Measurements from ENCODE around the gene ALAS1. TPM values are rescaled to one million over a fixed set of nuclear protein-coding genes. Genes with fewer than 3 reads are reported as not detected.
"Not testable (repeated sequence)": the region's sequence is repeated elsewhere in the genome, so short reads cannot be mapped to it uniquely, and the experiment has no call there.

ALAS1 gene
- 39.0 and 52.8 TPM in 2 replicates for total RNA-seq (2014; rRNA removed; shearing (Covaris generic))

DNA sequence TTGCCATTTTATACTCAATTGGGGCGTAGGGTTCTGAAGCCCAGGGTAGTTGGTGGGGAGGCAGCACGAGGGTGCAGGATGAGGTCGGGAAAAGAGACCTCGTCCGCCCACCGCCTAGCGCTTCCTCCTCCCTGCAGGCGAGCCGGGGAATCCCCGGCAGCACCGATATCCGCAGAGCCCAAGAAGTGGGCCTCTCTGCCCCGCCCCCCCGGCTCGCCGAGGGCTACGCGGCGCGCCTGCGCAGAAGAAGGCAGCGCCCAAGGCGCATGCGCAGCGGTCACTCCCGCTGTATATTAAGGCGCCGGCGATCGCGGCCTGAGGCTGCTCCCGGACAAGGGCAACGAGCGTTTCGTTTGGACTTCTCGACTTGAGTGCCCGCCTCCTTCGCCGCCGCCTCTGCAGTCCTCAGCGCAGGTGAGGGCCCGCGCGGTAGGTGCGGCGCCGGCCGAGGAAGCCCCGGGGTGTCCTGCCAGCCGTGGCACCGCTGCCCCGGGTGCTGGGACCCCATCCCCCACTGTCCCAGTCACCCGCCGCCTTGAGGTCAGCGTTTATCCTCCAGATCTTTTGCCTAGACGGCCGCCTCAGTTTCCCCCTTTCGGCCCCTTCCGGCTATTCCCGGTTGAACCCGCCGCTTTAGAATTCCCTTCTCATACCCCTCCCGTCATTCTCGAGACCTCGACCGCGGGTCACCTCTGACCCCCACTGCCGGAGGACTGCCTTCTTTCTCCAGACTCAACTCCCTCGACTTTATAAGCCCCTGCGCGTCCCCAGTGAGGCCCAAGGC is at the start of gene ALAS1:
Gene ALAS1 (plus strand): TSS at position 319 of the 784 bp plus-strand sequence. CDS start 1,082 bp downstream, outside the sequence.
- peak; percentile 81 for DNase-seq (ENCODE audit: low read depth)

DNA sequence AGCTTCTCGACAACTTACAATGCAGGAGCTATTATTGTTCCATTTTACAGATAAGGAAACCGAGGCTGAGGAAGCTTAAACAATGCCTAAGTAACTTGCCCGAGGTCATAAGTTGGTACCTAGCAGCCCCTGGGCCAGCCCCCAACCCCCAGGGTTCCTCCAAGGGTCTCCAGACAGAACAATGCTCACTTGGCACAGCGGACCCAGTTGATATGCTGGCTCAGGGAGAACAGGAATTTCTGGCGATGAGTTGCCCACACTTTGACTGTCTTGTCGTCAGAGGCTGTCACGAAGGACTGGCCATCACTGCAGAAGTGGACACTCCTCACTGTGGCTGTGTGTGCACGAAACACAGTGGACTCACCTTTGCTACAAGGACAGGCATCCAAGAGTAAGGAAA is 48.9 kb upstream of the ALAS1 start:
- DNase-seq (ENCODE audit: low read depth), result no peak

DNA sequence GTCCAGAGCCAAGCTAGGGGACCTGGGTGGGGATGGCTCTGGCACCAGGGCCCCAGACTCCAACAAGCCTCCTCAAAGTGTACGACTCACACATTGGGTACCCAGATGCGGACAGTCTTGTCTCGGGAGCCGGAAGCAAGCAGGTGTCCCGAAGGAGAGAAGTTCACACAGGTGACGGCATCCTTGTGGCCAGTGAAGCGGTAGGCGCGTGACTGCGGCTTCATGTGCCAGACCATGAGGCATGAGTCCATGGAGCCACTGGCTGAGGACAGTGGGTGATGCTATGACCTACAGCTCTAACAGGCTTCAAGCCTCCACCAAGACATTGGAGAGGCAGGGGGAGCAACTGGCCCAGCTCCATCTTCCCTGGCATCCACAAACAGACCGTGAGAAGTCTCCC is 48.2 kb upstream of the ALAS1 start:
- no peak for DNase-seq (ENCODE audit: low read depth)

DNA sequence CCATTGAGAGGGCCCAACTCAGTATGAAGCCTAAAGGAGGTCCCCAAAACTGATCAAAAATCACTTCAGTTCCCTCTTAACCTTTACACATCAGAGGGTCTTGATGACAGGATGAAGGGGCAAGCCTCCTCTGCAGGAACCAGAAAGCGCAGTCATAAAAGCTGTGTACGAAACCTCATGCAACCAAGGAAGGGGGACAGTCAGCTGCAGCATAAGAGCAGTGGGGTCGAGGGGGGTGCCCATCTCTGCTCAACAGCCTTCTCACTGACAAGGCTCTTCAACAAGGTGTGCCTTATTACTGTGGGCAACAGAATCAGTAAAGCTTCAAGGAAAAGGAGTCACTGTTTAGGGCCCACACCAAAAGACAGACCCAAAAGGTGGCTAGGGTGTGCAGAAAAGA is 47.6 kb upstream of the ALAS1 start:
- no peak for DNase-seq (ENCODE audit: low read depth)

DNA sequence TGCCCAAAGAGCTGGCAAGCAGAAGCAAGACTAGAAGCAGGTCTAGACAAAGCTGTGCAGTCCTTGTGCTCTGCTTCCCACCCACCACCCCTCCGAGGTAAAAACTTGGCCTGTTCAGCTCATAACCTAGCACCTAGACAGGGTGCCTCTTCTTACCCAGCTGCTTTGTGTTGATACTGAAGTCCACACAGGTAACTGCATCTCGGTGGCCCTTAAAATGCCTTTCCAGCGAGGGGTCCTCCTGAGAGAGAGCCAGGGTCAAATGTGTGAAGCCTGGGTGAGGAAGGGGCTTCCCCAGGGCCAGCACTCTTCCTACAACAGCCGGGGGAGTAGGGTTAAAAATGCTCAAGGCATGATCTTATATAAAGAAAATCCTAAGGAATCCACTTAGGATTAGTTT is 47.1 kb upstream of the ALAS1 start:
- DNase-seq (ENCODE audit: low read depth), result no peak

DNA sequence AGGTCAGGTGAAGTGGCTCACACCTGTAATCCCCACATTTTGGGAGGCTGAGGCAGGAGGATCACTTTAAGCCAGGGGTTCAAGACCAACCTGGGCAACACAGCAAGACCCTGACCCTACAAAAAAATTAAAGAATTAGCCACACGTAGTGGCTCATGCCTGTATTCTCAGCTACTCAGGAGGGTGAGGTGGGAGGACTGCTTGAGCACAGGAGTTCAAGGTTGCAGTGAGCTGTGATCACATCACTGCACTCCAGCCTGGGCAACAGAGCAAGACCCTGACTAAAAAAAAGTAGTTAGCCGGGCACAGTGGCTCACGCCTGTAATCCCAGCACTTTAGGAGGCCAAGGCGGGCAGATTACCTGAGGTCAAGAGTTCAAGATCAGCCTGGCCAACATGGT is 46.0 kb upstream of the ALAS1 start:
- DNase-seq (ENCODE audit: low read depth), result not testable (repeated sequence)

DNA sequence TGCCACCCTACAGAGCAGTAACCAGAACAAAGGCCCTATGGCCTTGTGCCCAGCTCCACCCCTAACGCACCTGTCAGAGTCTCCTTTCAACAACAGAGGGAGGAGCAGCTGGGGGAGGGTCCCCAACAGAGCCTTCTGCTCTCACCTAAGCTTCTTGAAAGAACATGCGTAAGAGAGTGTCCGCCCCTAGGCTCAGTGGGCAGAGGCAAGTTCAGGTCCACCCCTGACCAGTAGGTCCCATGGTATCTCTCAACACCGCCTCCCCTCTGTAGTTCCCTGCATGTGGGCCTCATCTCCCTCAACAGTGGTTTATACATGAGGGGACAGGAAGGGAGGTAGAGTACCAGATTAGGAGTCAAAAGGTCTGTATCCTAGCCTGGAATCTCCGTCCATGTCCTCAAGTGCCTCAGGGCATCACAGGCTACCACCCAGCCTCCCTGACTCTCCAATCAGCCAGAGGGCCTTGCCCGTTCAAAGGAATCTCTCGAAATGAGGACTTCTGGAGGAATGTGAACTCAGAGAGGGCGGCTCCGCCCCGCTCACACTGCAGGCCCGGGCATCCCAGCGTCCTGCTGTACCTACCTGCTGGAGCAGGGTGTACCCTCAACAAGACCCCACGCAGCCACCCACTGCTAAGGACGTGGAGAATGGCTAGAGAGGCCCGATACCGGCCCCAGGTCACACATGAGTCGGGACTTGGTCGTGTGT is 44.4 kb upstream of the ALAS1 start:
- DNase-seq (ENCODE audit: low read depth), result peak; percentile 60

DNA sequence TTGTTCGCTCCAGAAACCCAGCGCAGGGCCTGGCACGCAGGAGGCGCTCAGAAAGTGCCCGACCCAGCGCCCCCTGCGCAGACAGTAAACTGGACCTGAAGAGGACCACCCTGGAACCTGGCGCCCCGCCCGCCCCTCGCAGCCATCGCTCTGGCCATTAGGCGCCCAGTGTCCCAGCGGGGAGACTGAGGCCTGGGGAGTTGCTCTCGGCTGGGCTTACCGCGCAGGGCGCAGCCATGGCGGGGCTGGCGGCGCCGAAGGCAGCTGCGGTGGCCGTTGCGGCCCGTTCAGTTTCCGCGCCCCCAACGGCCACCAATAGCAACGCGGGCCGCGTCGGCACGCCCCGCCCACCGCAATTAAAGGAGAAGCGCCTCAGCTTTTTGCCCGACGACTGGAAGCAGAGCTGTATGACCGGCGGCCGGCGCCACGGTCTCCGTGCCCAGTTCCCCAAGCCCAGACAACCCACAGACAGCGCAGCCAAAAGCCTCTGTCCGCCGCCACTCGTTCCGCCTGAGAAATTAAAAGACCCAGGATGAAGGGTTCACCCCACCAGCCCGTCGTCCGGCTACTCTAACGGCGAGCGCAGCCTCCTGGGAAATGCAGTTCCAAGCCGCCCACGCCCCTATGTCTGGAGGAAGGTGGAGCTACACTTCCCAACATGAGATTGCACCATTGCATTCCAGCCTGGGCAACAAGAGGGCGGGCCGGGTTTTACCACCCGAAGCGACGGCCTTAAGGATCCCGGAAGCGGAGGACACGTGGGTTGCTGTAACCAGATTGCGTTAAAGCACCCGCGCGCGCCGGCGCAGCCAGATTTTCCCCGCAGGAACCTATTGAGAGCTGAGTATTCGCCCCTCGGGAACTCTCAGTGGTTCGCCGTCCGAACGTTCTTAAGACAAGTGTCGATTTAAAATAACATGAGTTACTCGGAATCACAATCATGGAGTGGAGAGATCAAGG is 43.5 kb upstream of the ALAS1 start, which contains the start of gene POC1A:
Gene POC1A (minus strand): TSS at position 289 of the 960 bp plus-strand sequence. CDS start 51 bp downstream, at position 238.
- peak; percentile 92 for DNase-seq (ENCODE audit: low read depth)

DNA sequence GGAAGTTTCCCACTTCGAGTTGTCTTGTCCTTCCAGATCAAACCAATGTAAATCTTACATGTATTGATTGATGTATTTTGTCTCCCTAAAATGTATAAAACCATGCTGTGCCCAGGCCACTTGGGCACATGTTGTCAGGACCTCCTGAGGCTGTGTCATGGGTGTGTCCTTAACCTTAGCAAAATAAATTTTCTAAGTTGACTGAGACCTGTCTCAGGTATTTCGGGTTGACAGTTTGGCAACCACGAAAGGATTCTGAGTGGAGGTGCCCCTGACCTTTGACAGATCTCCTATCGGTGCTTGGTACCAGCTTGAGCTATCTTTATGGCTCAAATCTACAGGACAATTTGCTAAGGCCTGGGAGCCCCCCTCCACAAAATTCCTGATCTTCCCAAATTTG is 42.0 kb upstream of the ALAS1 start:
- no peak for DNase-seq (ENCODE audit: low read depth)

DNA sequence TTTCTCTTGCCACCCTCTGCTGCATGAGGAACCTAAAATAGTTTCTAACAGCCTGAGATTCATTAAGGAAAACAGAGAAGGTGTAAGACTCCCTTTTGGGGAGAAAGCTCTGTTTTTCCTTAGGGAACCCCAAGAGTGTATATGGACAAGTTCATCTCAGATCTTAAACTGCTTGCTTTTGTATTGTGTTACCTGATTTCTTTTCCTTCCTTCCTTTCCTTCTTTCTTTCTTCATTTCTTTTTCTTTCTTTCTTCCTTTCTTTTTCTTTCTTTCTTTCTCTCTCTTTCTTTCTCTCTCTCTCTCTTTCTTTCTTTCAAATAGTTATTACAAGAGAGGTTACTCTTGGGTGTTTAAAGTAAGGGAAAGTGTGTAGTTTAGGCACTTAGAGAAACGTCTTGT is 38.5 kb upstream of the ALAS1 start:
- no peak for DNase-seq (ENCODE audit: low read depth)

DNA sequence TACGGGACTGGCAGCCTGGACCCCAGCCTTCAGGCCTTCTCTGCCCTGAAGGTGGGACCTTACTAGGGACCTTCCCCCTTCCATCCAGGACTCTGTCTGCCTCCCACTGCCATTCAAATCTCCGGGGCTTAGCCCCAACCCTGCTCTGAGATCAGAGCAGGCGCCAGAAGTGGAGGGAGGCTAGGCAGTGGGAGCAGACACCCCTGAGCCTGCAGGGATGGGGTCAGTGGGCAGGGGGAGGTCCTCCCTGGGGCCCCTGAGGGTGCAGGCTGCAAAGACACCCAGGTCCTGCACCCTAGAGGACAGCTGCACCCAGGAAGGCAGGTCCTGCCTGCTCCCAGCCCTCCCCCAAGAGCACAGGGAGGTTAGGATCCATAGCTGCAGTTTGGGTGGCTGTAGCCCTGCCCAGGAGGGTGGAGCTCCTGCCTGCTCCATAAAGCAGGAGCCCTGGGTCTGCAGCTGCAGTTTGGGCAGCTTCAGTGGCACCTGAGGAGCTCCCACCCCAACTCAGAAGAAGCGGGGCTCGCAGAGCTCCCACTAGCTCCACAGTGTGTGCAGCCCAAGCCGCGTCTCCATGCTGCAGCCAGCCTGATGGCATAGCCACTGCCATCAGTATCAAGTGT is 35.6 kb upstream of the ALAS1 start:
- no peak for DNase-seq (ENCODE audit: low read depth)

DNA sequence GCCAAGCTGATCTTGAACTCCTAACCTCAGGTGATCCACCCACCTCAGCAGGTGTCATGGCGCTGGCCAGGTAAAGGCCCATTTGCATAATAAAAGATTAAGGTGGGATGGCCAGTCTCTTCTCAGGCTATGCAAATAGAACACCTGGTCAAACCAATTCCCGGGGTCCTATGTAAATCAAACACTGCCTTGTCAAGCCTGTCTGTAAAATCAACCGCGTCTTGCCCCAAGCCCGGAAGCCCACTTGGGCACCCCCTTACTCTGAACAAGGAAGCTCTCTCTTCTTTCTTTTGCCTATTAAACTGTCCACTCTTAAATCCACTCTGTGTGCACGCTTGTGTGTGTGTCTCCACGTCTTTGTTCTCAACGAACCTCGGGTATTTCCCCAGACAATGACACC is 30.7 kb upstream of the ALAS1 start:
- no peak for DNase-seq (ENCODE audit: low read depth)

DNA sequence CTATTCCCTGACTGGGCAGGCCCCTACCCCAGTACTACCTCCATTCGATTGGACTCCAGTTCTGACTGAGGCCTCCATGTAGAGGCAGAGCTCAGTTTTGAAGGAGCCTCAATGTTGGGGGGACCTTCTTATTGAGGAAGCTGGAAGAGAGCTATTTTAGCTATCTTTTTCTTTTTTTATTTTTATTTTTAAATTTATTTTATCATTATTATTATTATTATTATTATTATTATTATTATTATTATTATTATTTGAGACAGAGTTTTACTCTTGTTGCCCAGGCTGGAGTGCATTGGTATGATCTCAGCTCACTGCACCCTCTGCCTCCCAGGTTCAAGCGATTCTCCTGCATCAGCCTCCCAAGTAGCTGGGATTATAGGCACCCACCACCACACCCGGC is 27.7 kb upstream of the ALAS1 start:
- not testable (repeated sequence) for DNase-seq (ENCODE audit: low read depth)

DNA sequence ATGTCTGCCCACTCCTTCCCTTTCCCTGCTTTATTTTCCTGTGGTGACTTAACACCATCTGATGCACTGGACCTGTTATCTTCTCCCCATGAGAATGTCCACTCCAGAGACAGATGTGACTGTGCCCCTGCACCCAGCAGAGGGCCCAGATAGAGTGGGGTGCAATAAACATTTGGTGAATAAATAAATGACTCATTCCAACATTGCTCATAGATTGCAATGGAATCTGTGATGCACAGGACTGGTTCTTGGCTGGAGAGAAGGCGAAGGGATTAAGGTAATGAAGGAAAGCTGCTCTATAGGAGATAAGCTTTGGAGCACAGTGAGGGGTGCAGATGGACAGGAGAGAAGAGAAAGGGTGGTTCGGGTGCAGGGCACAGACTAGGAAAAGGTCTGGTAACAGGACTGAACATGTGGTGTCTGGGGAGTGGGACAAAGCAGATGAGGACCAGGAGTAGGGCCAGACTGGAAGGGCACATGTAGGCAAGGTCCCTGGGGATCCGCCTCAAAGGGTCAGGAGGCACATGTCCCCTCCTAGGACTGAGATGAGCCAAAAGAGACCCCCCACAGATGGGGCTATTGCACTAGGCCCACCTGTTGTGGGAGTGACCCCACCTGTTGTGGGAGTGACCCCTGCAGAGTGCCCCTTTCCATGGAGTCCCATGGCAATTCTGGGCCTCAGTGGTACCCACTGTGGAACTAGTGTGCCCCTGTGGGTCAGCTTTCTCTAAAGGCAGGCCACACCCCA is 26.3 kb upstream of the ALAS1 start:
- DNase-seq (ENCODE audit: low read depth), result peak; percentile 62

DNA sequence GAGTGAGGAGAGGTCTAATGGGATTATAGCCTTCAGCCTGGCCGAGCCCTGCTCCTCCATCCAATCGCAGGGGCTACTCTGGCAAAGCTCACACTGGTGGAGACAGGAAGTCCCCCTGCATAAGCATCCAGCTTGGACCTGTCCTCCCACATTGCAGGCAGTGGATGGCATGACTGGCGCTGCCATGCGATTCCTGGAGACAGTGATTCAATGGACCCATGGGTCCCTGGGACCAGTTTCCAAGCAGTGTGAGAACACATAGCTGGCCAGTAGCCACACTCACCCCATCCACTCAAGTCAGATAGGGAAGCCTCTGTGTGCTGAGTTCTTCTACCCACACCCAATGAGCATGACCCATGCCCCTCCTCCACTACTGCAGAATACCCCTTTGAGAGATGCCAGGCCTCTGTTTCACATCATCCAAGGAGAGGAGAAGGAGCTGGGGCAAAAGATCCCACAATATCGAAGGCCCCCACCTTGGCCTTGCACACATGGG is 25.6 kb upstream of the ALAS1 start:
- DNase-seq (ENCODE audit: low read depth), result no peak

DNA sequence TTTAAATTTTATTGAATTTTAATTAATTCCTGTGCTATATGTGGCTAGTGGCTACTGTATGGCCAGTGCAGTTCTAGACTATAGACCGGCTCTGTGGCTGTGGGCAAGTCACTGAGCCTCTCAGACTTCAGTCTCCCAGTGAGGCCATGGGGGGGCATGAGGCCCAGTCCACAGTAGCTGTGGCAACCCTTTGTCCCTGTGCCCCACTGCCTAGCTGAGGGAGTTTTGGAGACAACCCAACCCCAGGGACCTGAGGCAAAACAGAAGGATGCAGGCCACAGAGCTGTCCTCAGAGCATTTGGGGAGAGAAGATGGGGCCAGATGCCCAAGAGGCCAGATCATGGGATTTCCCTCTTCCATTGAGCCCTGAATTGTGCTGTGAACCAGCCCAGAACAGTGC is 24.9 kb upstream of the ALAS1 start:
- DNase-seq (ENCODE audit: low read depth), result no peak

DNA sequence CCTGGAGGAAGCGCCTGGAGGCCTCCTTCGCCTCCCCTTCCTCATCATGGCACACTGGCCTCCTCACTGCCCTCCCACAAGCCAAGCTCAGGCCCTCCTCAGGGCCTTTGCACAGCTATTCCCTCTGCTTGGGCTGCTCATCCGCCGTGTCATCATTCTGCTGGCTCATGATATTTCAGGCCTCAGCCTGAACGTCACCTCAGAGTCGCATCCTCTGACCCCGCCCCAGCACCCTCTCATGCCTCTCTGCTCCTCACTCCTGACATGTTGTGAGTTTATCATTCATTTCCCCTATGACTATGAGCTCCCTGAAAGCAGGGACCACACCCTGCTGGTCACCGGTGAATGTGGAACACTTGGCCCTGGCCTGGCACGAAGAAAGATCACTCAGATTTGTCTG is 23.1 kb upstream of the ALAS1 start:
- no peak for DNase-seq (ENCODE audit: low read depth)

DNA sequence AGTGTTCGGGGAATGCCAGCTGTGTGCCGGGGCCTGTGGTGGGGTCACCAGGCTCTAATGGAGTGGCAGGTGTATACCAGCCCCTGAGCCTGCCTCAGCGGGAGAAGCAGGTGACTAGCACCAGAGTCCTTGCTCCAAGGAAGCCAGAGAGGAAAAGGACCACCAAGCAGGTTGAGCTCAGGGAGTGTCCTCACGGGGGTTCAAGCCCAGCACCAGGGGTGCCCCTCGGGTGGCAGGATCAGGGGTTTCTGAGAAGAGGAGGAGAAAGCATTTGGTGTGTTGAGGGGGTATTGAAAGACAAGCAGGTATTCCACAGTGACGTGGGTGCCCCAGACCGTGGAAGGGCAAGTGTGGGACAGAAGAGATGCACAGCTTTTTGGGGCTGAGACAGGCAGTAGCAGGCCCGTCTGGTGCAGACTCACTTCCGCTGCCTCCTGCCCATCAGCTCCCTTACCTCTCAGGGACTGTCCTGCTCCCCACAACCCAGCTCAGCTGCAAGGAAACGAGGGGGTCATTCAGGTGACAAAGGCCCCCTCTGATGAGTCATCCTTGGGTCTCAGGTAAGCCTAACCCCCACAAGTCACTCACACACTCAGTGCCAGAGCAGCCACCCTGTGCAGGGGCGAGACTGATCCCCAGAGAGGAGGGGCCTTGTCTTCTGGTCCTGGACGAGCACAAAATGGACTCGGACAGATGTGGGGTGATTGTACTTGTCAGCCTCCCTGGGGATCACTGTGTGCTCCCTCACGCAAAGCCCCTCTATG is 22.4 kb upstream of the ALAS1 start:
- DNase-seq (ENCODE audit: low read depth), result no peak

DNA sequence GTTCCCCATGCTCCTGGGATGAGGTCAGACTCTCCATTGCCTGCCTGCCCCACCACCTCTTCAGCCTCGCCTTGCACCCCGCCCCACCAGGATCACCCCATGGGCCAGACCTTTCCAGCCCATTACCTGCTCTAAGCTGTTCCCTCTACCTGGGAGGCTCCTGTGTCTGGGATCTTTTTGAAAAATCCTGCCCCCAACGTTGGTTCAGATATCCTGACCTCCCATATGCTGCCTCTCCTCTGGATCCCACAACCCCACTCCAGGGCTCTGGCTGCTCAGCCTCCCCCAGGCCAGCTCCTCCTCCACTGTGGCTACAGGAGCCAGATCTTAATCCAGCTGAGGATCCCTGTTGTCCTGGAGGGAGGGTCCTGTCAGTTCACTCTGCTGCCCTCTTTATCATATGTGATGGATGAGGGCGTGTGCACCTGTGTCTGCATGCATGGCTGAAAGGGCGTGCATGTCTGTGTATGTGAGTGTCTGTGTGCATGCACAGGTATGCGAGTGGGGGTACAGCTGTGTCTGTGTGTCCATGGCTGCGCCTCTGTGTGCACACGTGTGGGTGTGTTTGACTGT is 21.7 kb upstream of the ALAS1 start:
- DNase-seq (ENCODE audit: low read depth), result no peak

Measured in M059J (cell line).